ENCODE measurements around the gene PPT1.

- TF ChIP-seq CTCF (IDR thresholded peaks at IDR 0.05) (no peak), EZH2 (IDR thresholded peaks at IDR 0.05) (no peak)
Measured at GRCh38 chr1:40067023-40067422, 30.0 kb downstream of the PPT1 start.

All from neural progenitor cell (in vitro differentiated cells).